ENCODE data around the gene PPFIBP2. TPM values are rescaled to one million over a fixed set of nuclear protein-coding genes. Genes with fewer than 3 reads are reported as not detected.

Gene PPFIBP2
- total and polyA plus RNA-seq, 8 donors, result 28.1 to 153 (median 71.9) TPM

GRCh38 chr11:7687386-7687785 is 173.6 kb downstream of the PPFIBP2 start:
- Histone ChIP-seq H3K36me3 (no peaks in the 10 kb centered on the region), H3K27me3 (no peaks in the 10 kb centered on the region), H3K4me3 (no peak overlapping the region), H3K4me1 (no peaks in the 10 kb centered on the region), H3K9me3 (no peaks in the 10 kb centered on the region), H3K27ac (no peak overlapping the region)
- intact Hi-C loops (cut with DNase I; ENCODE audit: low total_unique reads), result loop anchor here (10.0 kb wide), 1 partner anchor 183 kb away; no protein-coding TSS in a partner anchor
- WGBS, 5 donors, result 92 to 100% (median 97%) methylated on average over 1 of the region's 1 CpG
- no peak for DNase-seq
- no peak for TF ChIP-seq CTCF (IDR thresholded peaks at IDR 0.05)

- H3K36me3 ChIP-seq, result no peaks in the 10 kb centered on the region
- H3K4me1 ChIP-seq, result no peaks in the 10 kb centered on the region
- H3K27ac ChIP-seq, result no peak overlapping the region
- H3K4me3 ChIP-seq, result no peak overlapping the region
- H3K9me3 ChIP-seq, result no peaks in the 10 kb centered on the region
- WGBS, 5 donors, result 9 to 15% (median 11%) methylated on average over 4 of the region's 4 CpGs
- H3K27me3 ChIP-seq, result no peaks in the 10 kb centered on the region
- TF ChIP-seq POLR2AphosphoS5 (IDR thresholded peaks at IDR 0.05) (no peak), CTCF (IDR thresholded peaks at IDR 0.05) (peak in 5 of 7 experiments; percentile 44 to 89 (median 81)), EP300 (IDR thresholded peaks at IDR 0.05) (no peak), POLR2A (IDR thresholded peaks at IDR 0.05) (no peak)
- DNase-seq, result peak in 1 of 2 donors; percentile 68
- intact Hi-C loops (cut with DNase I; ENCODE audit: low total_unique reads), result loop anchor here (10.0 kb wide), 1 partner anchor 184 kb away; no protein-coding TSS in a partner anchor
Measured at GRCh38 chr11:7688238-7688826, 174.5 kb downstream of the PPFIBP2 start.

GRCh38 chr11:7689239-7689638 is 175.4 kb downstream of the PPFIBP2 start:
- Histone ChIP-seq H3K4me1 (peaks cover 0 to 2% (median under 1%) of the 10 kb centered on the region in 4 donors), H3K4me3 (no peak overlapping the region), H3K27ac (no peak overlapping the region), H3K27me3 (no peaks in the 10 kb centered on the region), H3K9me3 (no peaks in the 10 kb centered on the region), H3K36me3 (no peaks in the 10 kb centered on the region)
- TF ChIP-seq POLR2A (IDR thresholded peaks at IDR 0.05) (no peak), POLR2AphosphoS5 (IDR thresholded peaks at IDR 0.05) (no peak), CTCF (IDR thresholded peaks at IDR 0.05) (no peak), EP300 (IDR thresholded peaks at IDR 0.05) (no peak)
- no peak for DNase-seq
- intact Hi-C loops (cut with DNase I; ENCODE audit: low total_unique reads), result loop anchor here (10.0 kb wide), 1 partner anchor 184 kb away; no protein-coding TSS in a partner anchor
- WGBS, 5 donors, result 43 to 83% (median 66%) methylated on average over 4 of the region's 4 CpGs

- no peaks in the 10 kb centered on the region for H3K36me3 ChIP-seq
- no peak overlapping the region for H3K4me3 ChIP-seq
- intact Hi-C loops (cut with DNase I; ENCODE audit: low total_unique reads), result loop anchor here (10.0 kb wide), 1 partner anchor 126 kb away; no protein-coding TSS in a partner anchor
- no peak for DNase-seq
- H3K9me3 ChIP-seq, result no peaks in the 10 kb centered on the region
- no peak overlapping the region for H3K27ac ChIP-seq
- H3K27me3 ChIP-seq, result no peaks in the 10 kb centered on the region
- WGBS, 5 donors, result 35 to 60% (median 48%) methylated on average over 5 to 6 of the region's 6 CpGs
- peaks cover 0 to 6% (median 3%) of the 10 kb centered on the region in 4 donors for H3K4me1 ChIP-seq
- TF ChIP-seq POLR2AphosphoS5 (IDR thresholded peaks at IDR 0.05) (no peak), CTCF (IDR thresholded peaks at IDR 0.05) (peak in 1 of 7 experiments; percentile 34)
Measured at GRCh38 chr11:7690648-7691047, 176.8 kb downstream of the PPFIBP2 start.

Data from stomach (tissue), 9 donors.